HG02970 (cell line): Measurements from ENCODE around the gene SLC35F4.
"Not testable (repeated sequence)": the region's sequence is repeated elsewhere in the genome, so short reads cannot be mapped to it uniquely, and the experiment has no call there.

Experiments
- ATAC-seq: cut with Tn5 transposase; IDR thresholded peaks from one replicate; pipeline ENCODE4 v1.9.1; 2021; ENCODE audit warnings: mild to moderate bottlenecking, moderate library complexity, moderate number of reproducible peaks; ENCODE audit not compliant: unreplicated experiment, low FRiP score

The SLC35F4 gene

GRCh38 chr14:57812741-57813140 lies 53.2 kb downstream of the SLC35F4 start:
- ATAC-seq: no peak

GRCh38 chr14:57811998-57812546 lies 53.8 kb downstream of the SLC35F4 start:
- no peak for ATAC-seq

- ATAC-seq: no peak
Measured at GRCh38 chr14:57809808-57810207, 56.1 kb downstream of the SLC35F4 start.

GRCh38 chr14:57797160-57797559 lies 68.7 kb downstream of the SLC35F4 start:
- no peak for ATAC-seq

GRCh38 chr14:57796556-57796955 lies 69.3 kb downstream of the SLC35F4 start:
- ATAC-seq: no peak

GRCh38 chr14:57785058-57785457 lies 80.8 kb downstream of the SLC35F4 start:
- no peak for ATAC-seq

- no peak for ATAC-seq
Measured at GRCh38 chr14:57771801-57772200, 94.1 kb downstream of the SLC35F4 start.

- ATAC-seq: no peak
Measured at GRCh38 chr14:57769863-57770523, 95.9 kb downstream of the SLC35F4 start.

- no peak for ATAC-seq
Measured at GRCh38 chr14:57761800-57762199, 104.1 kb downstream of the SLC35F4 start.

GRCh38 chr14:57760896-57761295 lies 105.0 kb downstream of the SLC35F4 start:
- no peak for ATAC-seq

- no peak for ATAC-seq
Measured at GRCh38 chr14:57755018-57755521, 110.8 kb downstream of the SLC35F4 start.

GRCh38 chr14:57754527-57754926 lies 111.4 kb downstream of the SLC35F4 start:
- ATAC-seq: no peak

- ATAC-seq: no peak
Measured at GRCh38 chr14:57753821-57754220, 112.1 kb downstream of the SLC35F4 start.

- ATAC-seq: not testable (repeated sequence)
Measured at GRCh38 chr14:57752142-57752695, 113.7 kb downstream of the SLC35F4 start.

- no peak for ATAC-seq
Measured at GRCh38 chr14:57751400-57751799, 114.5 kb downstream of the SLC35F4 start.

GRCh38 chr14:57749267-57749666 lies 116.6 kb downstream of the SLC35F4 start:
- ATAC-seq: no peak

GRCh38 chr14:57748279-57748678 lies 117.6 kb downstream of the SLC35F4 start:
- ATAC-seq: no peak

- ATAC-seq: no peak
Measured at GRCh38 chr14:57747036-57747435, 118.9 kb downstream of the SLC35F4 start.

- ATAC-seq: no peak
Measured at GRCh38 chr14:57746563-57746962, 119.3 kb downstream of the SLC35F4 start.

GRCh38 chr14:57739516-57739915 lies 126.4 kb downstream of the SLC35F4 start:
- ATAC-seq: no peak

GRCh38 chr14:57737598-57737997 lies 128.3 kb downstream of the SLC35F4 start:
- no peak for ATAC-seq

GRCh38 chr14:57736391-57736790 lies 129.5 kb downstream of the SLC35F4 start:
- ATAC-seq: no peak
